CD4-positive, alpha-beta T cell treated with Interleukin-15 for 1 hour (primary cell): Measurements from ENCODE around the gene ESYT2.
A peak's percentile ranks its signal among the peaks of the same experiment; 100 is the strongest.
"Not testable (repeated sequence)": the region's sequence is repeated elsewhere in the genome, so short reads cannot be mapped to it uniquely, and the experiment has no call there.

Source experiments
- DNase-seq: peaks from one replicate; pipeline ENCODE4 v3.0.0-alpha.2; 2020

ESYT2 gene

DNA sequence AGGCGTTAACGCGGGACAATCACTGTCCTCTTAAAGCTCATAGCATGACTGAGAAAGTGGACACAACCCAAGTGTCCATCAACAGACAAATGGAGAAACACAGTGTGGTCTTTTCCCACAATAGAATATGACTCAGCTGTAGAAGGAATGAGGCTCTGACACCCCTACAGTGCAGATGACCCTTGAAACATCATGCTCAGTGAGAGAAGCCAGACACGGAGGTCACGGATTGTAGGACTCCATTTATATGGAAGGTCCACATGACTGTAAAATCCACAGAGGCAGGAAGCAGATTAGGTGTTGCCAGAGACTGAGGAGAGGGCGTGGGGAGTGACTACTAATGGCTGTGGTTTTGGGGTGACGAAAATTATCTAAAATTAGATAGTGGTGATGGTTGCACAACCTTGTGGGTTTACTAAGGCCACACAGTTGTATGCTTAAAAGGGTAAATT lies 118.6 kb downstream of the ESYT2 start:
- peak; percentile 69 for DNase-seq

DNA sequence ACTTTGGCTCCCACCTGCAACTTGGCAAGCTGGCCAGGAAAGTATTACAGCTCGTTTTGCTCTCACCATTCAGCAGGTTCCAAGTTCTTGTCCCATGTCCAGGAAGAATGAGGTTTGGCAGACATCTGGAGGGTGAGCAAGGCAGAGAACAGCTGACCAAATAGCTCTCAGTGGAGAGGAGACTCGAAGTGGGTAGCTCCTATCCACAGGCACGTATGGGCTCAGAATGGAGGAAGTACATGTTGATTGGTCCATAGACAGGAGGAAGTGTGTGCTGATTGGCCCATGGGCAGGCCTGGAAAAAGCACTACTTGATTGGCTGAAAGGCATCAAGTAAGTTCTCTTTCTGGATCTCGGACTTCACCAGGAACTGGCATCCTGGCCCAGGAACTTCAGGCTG lies 121.7 kb downstream of the ESYT2 start:
- DNase-seq: no peak

DNA sequence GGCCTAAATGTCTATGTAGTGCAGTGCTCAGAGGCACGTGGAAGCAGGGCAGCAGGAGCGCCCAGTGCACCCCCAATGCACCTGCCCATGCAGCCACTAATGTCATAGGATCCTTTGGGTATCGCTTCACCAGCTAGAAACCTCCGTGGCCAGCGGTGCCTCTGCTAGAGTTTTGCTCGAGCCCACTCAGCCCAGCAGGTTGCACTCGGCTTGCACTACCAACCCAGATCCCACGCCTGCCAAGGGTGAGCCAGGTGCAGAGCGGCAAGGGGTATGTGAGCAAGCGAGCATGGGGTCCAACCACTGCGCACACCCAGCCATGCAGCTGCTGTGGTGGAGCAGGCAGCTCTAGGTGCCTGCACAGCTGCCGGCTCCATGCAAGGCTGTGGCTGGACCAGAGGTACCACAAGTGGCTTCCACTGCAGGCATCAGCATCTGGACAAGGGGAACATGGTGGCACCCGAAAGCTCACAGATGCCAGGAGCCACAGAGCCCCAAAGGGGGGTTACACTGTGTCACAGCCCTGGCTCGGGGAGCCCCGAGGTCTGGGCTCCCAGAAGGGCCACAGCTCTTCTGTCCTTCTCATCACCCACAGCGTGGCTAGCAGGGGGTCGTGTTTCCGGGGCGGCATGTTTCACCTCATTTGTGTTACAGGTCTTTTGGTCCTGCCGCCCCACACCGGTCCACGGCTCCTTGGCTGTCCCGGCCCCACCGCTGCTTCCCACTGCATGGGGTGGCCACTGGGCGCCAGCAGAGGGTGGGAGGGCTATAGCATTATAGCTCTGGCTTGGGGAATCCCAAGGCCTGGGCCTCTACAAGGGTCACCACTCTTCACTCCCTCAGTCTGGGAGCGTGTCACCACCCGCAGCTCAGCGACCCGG lies 122.4 kb downstream of the ESYT2 start:
- DNase-seq: no peak

DNA sequence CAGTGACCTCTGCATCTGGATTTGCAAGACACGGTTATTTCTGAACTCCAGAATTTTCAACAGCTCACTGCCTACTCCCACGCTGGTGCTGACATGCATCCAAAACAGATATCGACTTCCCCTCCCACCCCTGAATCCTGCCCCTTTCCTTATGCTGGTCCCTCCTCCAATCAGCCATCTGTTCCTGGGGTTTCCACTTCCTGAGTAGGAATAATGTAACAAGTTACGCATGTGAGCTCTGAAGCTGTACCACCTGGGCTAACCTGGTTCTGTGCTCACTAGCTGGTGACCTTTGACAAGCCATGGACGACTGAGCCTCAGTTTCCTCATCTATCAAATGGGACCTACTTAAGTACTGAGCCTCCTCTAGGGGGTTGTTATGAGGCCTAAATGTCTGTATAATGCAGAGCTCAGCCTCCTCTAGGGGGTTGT lies 123.0 kb downstream of the ESYT2 start:
- no peak for DNase-seq

DNA sequence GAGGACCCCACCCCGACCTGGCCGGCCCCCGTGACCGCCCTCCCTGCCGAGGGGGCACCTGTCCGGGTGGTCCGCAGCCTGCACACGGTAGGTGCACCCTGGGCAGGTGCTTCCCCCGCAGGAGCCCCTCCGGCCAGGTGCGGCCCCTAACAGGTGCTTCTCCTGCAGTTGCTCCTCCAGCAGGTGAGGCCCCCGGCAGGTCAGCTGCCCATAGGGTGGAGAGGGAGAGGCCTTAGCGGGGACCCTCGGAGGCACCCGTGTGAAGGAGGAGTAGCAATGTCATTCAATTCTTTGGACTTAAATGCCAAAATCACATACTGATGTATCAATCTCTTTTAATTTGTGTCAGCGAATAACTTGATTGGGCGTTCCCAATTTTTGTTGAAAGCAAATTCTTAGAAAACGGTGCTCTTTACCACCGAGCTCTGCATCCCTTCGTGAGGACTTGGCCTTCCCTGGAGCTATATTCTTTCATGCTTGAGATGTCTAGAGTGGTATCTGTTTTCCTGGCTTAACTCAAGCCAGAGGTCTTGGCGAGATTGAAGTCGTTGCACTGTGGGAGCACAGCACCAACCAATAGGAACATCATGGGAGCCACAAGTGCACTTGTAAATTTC lies 124.0 kb downstream of the ESYT2 start:
- no peak for DNase-seq

DNA sequence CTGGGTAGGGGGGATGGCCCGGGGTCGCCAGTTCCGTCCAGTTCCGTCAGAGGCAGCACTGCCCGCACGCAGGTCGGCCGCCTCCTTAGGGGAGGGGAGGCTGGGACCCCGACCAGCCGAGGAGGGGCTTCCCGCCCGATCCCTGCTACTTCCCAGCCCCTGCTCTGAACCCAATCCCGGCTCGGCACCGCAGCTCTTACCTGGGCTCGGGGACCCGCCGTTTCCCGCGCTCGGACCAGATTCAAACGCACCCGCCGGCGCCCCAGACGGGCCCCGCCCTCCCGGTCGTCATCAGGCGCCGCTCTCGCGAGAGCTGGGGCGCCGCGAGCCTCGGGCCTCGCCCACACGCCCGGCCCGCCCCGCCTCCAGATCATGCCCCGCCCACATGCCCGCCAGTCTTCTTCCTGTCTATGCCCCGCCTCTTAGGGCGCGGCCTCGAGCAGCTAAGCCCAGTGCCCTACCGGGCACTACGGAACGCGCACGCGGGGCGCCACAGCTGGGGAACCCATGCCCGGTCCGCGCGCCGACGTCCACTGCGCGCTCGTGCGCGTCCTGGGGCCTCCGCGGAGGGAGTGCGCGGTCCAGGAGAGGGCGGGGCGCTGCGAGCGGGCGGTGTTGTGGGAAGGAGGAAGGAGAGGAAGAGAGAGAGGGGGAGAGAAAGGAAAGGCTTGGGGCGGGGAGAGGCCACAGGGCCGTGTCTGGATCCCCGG lies 124.6 kb downstream of the ESYT2 start, which contains the start of gene NCAPG2:
NCAPG2 (minus strand) TSS at position 281 of the 710 bp plus-strand sequence. CDS start 2,905 bp downstream, outside the sequence.
- DNase-seq: peak; percentile 98

DNA sequence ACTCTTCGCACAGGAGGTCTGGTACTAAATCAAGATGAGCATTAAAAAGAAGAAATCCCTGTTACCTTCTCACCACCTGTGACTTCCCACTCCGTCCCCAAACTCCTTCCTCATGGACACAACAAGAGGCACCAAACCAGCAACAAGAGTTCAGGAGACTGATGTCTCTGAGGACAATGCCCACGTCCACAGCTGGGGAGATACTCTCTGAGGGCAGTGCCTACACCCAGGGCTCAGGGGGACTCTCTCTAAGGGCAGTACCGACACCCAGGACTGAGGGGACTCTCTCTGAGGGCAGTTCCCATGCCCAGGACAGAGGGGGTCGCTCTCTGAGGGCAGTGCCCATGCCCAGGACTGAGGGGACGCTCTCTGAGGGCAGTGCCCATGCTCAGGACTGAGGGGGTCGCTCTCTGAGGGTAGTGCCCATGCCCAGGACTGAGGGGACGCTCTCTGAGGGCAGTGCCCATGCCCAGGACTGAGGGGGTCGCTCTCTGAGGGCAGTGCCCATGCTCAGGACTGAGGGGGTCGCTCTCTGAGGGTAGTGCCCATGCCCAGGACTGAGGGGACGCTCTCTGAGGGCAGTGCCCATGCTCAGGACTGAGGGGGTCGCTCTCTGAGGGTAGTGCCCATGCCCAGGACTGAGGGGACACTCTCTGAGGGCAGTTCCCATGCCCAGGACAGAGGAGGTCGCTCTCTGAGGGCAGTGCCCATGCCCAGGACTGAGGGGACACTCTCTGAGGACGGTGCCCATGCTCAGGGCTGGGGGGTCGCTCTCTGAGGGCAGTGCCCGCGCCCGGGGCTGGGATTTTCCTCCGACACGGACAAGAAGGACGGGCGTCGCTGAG lies 125.4 kb downstream of the ESYT2 start:
- not testable (repeated sequence) for DNase-seq

DNA sequence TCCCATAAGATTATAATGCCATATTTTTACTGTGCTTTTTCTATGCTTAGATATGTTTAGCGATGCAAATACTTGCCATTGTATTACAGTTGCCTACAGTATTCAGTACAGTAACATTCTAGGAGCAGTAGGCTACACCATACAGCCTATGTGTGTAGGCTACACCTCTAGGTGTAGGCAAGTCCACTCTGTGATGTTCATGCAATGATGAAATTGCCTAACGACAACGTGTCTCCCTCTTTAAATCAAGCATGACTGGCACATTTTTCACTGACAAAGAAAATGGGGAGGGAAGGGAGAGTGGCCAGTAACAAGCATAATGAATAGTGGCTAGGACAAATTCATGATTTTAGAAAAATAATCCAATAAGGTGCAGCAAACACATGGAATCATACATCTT lies 126.4 kb downstream of the ESYT2 start:
- no peak for DNase-seq

DNA sequence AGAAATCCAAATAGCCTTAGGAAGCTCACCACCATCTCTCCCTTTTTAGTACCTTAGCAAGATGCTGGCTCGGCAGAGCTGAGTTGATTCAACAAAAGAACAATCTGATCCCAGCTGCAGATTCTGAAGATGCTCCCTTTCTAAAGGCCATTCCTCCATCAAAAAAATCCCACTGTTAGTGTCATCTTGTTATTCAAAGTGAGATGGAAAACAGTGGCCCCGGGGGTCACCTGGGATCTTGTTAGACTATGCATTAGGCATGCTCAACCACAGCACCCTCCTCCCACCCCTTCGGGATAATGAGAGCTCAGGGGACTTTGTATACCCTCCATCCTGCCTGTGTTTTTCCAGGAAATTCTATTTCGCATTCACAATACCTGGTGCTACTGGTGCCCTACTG lies 127.1 kb downstream of the ESYT2 start:
- no peak for DNase-seq

DNA sequence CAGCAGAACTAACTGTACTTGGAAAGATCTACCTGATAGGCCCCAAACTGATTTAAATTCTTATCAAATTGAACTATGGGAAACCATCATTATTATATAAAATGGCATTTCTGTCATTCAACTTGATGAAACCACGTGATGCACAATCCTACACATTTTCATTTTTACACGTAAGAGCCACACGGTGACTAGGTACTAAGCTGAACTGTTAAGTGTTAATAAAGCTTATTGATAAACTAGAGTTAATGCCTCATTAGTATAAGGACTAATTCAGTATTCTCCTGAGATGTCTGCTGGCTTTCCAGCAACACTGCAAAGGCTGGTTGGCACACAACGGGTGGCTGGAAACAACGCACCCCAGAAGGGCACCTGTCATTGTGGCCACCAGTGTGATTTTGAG lies 129.3 kb downstream of the ESYT2 start:
- no peak for DNase-seq

DNA sequence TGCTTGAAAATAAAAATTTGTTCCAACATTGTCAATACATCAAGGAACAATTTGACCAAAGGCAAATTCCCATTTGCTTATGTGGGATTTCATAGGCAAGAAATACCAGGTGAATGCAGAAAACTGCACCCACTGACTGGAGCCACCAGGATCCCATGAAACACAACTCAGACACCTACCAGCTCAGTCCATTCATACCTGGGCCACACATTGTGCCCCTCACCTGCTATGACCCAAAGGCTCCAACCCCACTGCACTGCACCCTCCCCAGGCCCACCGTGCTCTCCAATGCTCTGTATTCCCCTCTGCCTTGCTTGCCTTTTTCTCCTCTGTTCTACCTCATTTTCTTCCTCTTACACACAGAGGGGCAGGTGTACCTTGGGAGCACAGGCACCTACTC lies 130.0 kb downstream of the ESYT2 start:
- no peak for DNase-seq

DNA sequence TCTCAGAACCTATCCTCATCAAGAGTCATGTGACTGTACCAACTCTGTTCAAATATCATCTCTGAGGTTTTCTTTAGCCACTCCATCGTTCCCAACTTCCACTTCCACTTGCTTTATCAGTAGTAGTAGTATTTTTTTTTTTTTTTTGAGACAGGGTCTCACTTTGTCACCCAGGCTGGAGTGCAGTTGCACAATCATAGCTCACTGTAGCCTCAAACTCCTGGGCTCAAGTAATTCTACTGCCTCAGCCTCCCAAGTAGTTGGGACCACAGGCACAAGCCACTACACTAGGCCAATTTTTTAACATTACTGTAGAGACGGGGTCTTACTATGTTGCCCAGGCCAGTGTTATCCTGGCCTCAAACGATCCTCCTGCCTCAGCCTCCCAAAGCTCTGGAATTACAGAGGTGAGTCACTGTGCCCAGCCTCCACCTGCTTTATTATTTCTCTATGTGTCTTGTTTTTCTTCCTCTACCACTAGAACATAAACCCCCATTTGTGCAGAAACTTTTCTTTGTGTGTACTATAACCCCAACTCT lies 130.6 kb downstream of the ESYT2 start:
- DNase-seq: no peak

DNA sequence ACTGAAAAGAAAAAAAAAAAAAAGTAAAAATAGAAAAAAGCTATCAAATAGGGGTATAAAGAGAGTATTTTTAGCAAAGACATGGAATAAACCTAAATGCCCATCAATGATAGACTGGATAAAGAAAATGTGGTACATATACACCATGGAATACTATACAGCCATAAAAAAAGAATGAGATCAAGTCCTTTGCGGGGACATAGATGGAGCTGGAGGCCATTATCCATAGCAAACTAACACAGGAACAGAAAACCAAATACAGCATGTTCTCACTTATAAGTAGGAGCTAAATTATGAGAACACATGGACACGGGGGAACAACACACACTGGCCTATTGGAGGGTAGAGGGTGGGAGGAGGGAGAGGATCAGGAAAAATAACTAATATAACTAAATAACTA lies 131.7 kb downstream of the ESYT2 start:
- DNase-seq: not testable (repeated sequence)

DNA sequence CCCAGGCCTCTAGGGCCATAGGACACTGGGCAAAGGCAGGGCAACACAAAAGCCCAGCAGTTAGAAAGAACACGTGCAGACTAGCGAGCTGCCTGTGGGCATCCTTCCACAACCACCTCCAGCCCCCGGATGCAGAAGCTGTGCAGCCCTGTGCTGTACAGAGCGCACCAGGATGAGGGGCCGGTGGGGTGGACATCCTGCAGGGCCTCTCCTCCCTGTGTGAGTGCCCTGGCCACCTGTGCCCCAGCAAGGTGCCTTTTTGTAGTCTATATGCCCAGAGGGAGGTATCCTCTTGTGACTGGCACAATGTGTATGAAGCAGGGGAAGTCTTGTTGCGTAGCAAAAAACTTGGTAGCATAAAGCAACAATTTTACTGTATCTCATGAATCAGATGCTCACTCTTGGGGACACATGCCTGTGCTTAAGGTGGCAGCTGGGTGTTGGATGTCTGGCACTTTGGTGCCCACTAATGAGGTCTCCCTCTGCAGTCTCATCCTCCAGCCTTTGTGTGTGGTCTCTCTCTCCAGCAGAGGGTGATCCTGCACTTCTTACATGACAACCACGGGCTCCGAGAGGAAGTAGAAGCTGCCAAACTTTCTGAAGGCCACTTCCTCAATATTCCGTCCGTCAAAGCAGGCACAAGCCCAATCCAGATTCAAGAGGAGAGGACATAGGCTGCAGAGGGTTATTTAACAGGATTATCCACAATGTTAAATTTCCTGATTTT lies 133.4 kb downstream of the ESYT2 start:
- peak; percentile 74 for DNase-seq

DNA sequence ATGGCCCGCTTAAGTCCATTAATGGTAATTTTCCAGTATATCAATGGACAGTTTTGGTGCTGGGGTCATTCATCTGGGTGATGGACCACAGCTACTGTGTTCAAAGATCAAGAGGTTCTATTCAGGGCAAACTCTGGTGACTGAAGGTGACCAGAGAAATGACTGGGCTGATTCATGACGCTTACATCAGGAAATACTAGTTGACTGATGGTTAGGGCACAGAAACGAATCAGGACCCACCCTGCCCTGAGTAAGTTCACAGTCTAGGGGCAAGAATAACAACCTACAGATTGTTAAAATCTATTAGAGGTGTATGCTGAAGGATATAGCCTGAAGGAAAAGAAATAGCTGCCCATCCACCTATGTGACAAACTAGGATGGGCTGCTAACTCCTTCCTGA lies 134.3 kb downstream of the ESYT2 start:
- no peak for DNase-seq

DNA sequence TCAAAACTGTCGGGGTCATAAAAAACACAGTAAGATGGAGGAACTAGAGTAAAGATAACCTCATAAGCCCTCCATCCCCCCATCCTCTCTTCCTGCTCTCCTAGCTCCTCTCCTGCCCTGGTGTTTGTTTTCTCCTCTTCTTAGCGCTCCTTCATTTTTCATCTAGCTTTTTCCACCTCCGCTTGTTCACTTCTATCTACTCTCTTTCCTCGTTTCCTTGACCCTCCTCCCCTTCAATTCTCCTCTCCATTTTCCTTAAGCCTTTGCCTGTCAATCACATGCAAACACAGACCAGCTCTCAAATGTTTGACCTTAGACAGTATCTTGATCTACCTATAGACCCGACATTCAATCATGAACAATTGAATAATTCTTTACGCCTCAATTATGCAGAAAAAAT lies 134.7 kb downstream of the ESYT2 start:
- DNase-seq: no peak

DNA sequence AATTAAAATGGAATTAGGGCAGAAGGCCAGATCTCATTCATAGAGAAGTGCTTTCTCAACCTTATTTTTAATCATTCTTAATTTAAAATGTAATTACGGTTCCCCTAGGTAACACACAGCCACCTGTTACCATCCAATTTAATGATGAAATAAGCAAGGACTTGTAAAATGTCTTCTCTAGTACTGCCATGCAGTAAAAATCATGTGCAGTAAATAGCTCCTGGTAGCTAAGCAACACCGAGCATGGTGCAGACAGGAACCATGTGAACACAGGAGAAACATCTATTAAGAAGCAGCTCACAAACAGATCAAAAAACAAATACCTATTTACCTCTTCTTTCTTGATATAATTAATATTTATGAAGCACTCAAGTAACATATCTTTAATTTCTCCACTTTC lies 139.8 kb downstream of the ESYT2 start:
- no peak for DNase-seq

DNA sequence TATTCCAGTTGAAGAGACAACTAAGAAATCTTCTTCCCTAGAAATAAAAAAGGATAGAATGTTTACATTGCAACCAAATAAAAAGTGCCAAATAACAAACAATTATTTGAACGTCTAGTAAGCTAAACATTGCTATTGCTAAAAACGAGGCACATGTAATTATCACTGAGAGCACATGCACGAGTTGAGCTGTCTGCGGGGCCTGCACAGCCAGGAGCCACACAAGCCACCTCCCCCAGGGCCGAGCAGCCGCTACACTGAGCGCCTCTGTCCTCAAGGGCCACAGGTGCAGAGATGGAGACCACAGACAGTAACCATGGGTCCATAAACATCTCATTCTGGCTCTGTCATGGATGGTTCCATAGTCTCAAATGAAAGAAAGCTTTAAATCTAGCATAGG lies 141.9 kb downstream of the ESYT2 start:
- no peak for DNase-seq

DNA sequence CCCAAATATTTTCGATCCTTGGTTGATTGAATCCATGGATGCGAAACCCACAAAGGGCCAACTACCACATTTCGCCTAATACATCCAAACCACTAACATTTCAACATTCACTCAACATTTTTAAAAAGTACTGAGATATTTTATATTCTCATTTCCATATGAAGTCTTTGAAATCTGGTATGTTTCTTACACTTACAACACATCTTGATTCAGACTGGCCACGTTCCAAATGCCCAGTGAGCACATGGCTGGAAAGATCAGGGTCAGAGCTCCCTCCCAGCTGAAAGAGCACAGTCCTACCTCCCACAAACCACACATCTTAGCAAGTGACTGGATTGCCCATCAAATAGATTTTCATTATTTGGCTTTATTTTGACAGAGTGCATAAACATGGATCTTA lies 143.6 kb downstream of the ESYT2 start:
- DNase-seq: no peak

DNA sequence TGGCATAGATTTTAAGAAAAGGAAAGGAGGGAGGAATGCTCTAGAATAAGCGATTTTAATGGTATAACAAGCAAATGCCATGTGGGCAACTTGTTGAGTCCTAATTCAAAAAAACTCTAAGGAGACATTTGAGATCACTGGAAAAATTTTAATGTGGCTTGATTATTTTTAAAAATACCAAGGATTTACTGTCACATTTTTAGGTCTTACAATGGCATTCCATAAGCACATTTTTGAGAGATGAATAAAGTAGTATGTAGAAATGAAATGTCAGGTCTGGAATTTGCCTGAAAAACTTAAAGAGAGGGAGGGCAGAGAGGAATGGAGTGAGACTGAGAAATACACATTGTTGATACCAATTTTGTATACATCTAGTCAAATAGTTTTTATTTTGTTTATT lies 145.0 kb downstream of the ESYT2 start:
- no peak for DNase-seq

DNA sequence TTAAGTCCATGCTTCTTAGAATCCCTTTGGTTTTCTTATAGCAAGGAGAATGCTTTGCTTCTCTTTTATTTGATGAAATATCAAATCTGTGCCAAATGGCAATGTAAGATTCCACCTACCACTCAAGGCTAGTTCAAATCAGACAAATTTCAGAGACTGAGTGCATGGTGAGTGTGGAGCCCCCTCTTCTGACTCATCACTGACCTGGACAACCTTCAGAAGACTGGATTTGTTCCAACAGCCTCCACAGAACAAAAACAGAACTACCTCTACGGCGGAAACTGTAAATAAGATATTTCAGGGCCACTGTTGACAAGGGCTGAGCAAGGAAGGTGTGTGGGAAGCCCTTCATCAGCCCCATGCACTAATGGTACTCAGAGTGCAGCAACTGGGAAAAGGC lies 145.8 kb downstream of the ESYT2 start:
- no peak for DNase-seq

DNA sequence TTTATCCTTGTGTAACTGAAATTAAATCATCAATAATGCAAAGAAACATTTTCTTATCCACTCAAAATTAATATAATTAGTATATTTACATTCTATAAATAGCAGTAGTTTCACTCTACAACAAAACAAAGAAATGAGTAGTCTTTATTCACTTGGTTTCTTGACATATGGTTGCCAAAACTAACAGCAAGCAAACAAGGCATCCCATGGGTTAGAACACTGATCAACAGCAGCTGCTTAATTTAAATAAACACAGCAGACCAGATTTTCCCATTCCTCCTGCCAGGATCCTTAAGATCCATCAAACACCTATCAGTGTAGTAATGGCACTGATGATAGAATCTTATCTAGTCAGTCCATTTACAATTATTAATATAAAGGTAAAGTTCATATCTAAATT lies 146.9 kb downstream of the ESYT2 start:
- no peak for DNase-seq
